Measurements from ENCODE around the gene PGAM5.

PGAM5 gene

DNA sequence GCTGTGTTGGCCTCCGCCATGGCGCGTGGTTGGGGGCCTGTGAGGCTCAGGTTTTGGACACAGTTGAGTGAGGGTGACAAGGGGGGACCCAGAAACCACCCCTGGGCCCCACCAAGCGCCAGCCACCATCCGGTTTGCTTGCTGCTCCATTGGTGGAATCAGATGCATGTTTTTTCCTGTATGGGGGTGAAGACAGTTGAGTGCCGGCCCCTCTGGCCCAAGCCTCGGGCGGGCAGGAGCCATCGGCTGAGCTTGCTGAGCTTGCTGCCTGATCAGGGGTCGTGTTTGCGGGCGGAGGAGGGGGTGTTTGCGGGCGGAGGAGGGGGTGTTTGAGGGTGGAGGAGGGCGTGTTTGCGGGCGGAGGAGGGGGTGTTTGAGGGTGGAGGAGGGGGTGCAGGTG lies 6.4 kb downstream of the PGAM5 start:
- no peak overlapping the region for H3K4me3 ChIP-seq (ENCODE audit: low read depth, low read length)
- TF ChIP-seq, protein P1, sequence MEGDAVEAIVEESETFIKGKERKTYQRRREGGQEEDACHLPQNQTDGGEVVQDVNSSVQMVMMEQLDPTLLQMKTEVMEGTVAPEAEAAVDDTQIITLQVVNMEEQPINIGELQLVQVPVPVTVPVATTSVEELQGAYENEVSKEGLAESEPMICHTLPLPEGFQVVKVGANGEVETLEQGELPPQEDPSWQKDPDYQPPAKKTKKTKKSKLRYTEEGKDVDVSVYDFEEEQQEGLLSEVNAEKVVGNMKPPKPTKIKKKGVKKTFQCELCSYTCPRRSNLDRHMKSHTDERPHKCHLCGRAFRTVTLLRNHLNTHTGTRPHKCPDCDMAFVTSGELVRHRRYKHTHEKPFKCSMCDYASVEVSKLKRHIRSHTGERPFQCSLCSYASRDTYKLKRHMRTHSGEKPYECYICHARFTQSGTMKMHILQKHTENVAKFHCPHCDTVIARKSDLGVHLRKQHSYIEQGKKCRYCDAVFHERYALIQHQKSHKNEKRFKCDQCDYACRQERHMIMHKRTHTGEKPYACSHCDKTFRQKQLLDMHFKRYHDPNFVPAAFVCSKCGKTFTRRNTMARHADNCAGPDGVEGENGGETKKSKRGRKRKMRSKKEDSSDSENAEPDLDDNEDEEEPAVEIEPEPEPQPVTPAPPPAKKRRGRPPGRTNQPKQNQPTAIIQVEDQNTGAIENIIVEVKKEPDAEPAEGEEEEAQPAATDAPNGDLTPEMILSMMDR (IDR thresholded peaks at IDR 0.05; ENCODE audit: low read depth, low read length): no peak

GRCh38 chr12:132717531-132718387 lies 7.1 kb downstream of the PGAM5 start:
- H3K4me3 ChIP-seq (ENCODE audit: low read depth, low read length): no peak overlapping the region
- TF ChIP-seq, protein P1 (IDR thresholded peaks at IDR 0.05; ENCODE audit: low read depth, low read length): no peak

DNA sequence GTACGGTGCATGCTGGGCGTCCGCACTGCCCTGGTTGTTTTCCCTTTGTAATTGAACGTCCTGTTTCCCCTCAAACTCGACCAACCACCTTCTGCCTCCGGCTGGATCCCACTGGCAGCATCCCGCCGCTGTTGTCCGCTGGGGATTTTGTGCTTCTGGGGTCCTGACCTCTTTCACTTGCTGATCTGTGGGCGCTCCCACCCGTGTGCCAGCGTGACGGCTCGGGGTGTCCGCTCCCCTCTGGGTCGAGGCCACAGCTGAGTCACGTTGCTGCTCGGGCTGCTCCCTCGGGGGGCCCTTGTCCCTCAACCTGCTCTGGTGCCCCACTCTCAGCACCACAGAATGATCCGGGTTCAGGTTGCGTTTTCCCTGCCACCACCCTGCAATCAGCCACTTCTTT lies 8.0 kb downstream of the PGAM5 start:
- TF ChIP-seq, protein P1 (IDR thresholded peaks at IDR 0.05; ENCODE audit: low read depth, low read length): no peak
- H3K4me3 ChIP-seq (ENCODE audit: low read depth, low read length): no peak overlapping the region

- no peak overlapping the region for H3K4me3 ChIP-seq (ENCODE audit: low read depth, low read length)
- TF ChIP-seq, protein P1 (IDR thresholded peaks at IDR 0.05; ENCODE audit: low read depth, low read length): no peak
Observed at GRCh38 chr12:132719141-132719953, 8.7 kb downstream of the PGAM5 start.

GRCh38 chr12:132719954-132720324 lies 9.3 kb downstream of the PGAM5 start:
- no peak overlapping the region for H3K4me3 ChIP-seq (ENCODE audit: low read depth, low read length)
- TF ChIP-seq, protein P1 (IDR thresholded peaks at IDR 0.05; ENCODE audit: low read depth, low read length): no peak

GRCh38 chr12:132720606-132721345 lies 10.1 kb downstream of the PGAM5 start:
- H3K4me3 ChIP-seq (ENCODE audit: low read depth, low read length): no peak overlapping the region
- TF ChIP-seq, protein P1 (IDR thresholded peaks at IDR 0.05; ENCODE audit: low read depth, low read length): no peak

Data from WI38 (cell line).